Stimulated activated effector memory CD8-positive, alpha-beta T cell treated with anti-CD3 and anti-CD28 coated beads, Interleukin-12 subunit alpha, Interleukin-12 subunit beta, amount 100 ng/mL, for 72 hours (primary cell): ENCODE results near the gene OR2M5.

Source experiments
- ATAC-seq: fragments of 150-1000 bp; cut with Tn5 transposase; 2 replicates; pipeline ENCODE4 v1.10.0; 2021
- DNase-seq, 2 donors: peaks; one replicate each; pipeline ENCODE4 v3.0.0; 2021 to 2022; ENCODE audit warnings: low spot score in 2 of 2
- H3K27ac Mint-ChIP-seq: one replicate; pipeline ENCODE4 v1.8.0; 2022; ENCODE audit warnings: mild to moderate bottlenecking, mixed read lengths
- H3K36me3 Mint-ChIP-seq: one replicate; pipeline ENCODE4 v1.8.0; 2022; ENCODE audit warnings: mild to moderate bottlenecking, mixed read lengths
- H3K4me1 Mint-ChIP-seq: one replicate; pipeline ENCODE4 v1.8.0; 2022; ENCODE audit warnings: mixed read lengths
- H3K4me3 Mint-ChIP-seq: one replicate; pipeline ENCODE4 v1.8.0; 2022; ENCODE audit warnings: mild to moderate bottlenecking, mixed read lengths
- H3K9me3 Mint-ChIP-seq: one replicate; pipeline ENCODE4 v1.8.0; 2022; ENCODE audit warnings: mixed read lengths

OR2M5 gene

GRCh38 chr1:248187363-248187762, 42.4 kb downstream of the OR2M5 start:
- Mint-ChIP-seq H3K9me3 (peaks cover 24% of the 10 kb centered on the region), H3K27ac (no peak overlapping the region), H3K36me3 (no peaks in the 10 kb centered on the region), H3K4me1 (no peaks in the 10 kb centered on the region), H3K4me3 (no peak overlapping the region)
- ATAC-seq (no peak), DNase-seq (no peak)

GRCh38 chr1:248189026-248189425, 44.1 kb downstream of the OR2M5 start:
- Mint-ChIP-seq H3K36me3 (no peaks in the 10 kb centered on the region), H3K4me3 (no peak overlapping the region), H3K4me1 (no peaks in the 10 kb centered on the region), H3K27ac (no peak overlapping the region), H3K9me3 (peaks cover 18% of the 10 kb centered on the region)
- DNase-seq (no peak), ATAC-seq (no peak)

- no peak for DNase-seq
- Mint-ChIP-seq H3K36me3 (no peaks in the 10 kb centered on the region), H3K4me3 (no peak overlapping the region), H3K27ac (no peak overlapping the region), H3K9me3 (peaks cover 17% of the 10 kb centered on the region), H3K4me1 (no peaks in the 10 kb centered on the region)
- no peak for ATAC-seq
Measured at GRCh38 chr1:248194117-248194516, 49.2 kb downstream of the OR2M5 start.
